ENCODE data around the gene FLAD1. TPM values are rescaled to one million over a fixed set of nuclear protein-coding genes. Genes with fewer than 3 reads are reported as not detected.

Gene FLAD1
- total RNA-seq, 3 donors from 2014 or later (not counting 1 experiment from before 2014, with no cell fraction given): 32.1 to 47.6 (median 38.7) TPM

DNA sequence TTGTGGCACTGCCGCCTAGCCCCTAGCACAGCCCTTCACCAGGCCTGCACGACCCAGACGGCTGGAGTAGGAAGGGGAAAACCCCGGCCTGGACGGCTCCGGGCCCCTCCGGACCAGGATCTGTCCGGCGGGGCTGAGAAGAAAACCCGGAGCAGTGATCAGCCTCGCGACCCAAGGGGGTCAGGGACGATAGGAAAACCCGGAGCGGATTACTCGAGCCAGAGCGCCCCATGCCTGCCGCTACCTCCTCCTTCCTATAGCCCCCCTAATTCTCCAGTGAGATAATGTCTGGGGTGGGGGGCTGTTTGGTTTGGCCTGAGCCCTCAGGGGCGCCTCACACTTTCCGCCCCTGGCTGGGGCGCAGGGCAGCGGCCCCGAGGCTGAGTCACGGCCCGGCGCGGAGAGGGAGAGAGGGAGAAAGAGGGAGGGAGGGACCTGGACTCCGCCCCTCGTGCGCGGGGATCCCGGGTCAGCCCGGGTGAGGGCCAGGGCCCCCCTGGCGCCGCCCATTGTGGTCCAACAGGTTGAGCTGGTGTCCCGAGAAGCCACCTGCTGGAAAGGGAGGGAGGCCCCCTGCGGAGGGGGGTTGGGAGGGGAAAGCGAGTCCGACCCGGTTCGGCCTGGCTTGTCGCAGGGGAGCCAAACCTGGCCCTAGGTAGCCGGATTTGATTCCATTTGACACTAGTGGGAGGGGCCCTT is 17.7 kb downstream of the FLAD1 start:
- no peaks in the 10 kb centered on the region for H3K36me3 ChIP-seq (ENCODE audit: control insufficient read depth, insufficient read depth, low read length)
- TF ChIP-seq, protein P1, sequence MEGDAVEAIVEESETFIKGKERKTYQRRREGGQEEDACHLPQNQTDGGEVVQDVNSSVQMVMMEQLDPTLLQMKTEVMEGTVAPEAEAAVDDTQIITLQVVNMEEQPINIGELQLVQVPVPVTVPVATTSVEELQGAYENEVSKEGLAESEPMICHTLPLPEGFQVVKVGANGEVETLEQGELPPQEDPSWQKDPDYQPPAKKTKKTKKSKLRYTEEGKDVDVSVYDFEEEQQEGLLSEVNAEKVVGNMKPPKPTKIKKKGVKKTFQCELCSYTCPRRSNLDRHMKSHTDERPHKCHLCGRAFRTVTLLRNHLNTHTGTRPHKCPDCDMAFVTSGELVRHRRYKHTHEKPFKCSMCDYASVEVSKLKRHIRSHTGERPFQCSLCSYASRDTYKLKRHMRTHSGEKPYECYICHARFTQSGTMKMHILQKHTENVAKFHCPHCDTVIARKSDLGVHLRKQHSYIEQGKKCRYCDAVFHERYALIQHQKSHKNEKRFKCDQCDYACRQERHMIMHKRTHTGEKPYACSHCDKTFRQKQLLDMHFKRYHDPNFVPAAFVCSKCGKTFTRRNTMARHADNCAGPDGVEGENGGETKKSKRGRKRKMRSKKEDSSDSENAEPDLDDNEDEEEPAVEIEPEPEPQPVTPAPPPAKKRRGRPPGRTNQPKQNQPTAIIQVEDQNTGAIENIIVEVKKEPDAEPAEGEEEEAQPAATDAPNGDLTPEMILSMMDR (IDR thresholded peaks at IDR 0.05): no peak
- peak overlapping the region; percentile 94 for H3K27ac ChIP-seq (ENCODE audit: low read length)
- Mint-ChIP-seq H3K27me3 (ENCODE audit: low read depth in 2 of 2) (no peaks in the 10 kb centered on the region), H3K4me3 (peak overlapping the region; percentile 95), H3K27ac (peak overlapping the region; percentile 82 to 92), H3K9me3 (no peaks in the 10 kb centered on the region), H3K4me1 (peaks cover 20 to 56% of the 10 kb centered on the region in 2 donors), H3K36me3 (no peaks in the 10 kb centered on the region)
- peaks cover 68% of the 10 kb centered on the region for H3K4me1 ChIP-seq (ENCODE audit: control insufficient read depth, insufficient read depth, low read length)
- H3K4me3 ChIP-seq (ENCODE audit: low read length): peak overlapping the region; percentile 75
- WGBS (ENCODE audit: insufficient coverage): under 1% methylated on average over 42 of the region's 43 CpGs
- H3K27me3 ChIP-seq (ENCODE audit: control insufficient read depth, insufficient read depth, low read length): no peaks in the 10 kb centered on the region
- intact Hi-C loops (cut with micrococcal nuclease): loop anchor here (1.0 to 5.0 kb wide), 3 partner anchors 18 to 444 kb away; partner anchors contain the start of genes EFNA4, FLAD1 and UBE2Q1
- H3K9me3 ChIP-seq (ENCODE audit: control insufficient read depth, insufficient read depth, low read length): no peaks in the 10 kb centered on the region
- ATAC-seq: peak; percentile 39 to 61 (median 52)
- peak; percentile 81 to 84 for DNase-seq

DNA sequence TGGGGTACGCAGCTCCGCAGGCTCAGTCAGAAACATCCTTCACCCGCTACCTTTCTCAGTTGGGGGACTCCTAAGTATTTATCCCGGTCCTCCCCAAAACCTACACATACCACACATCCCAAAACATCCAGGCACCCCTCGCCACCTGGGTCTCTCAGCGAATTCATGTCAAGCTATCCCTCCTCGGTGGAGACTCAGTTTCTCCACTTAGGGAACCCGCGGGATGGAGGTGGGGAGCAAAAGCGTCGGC is 18.2 kb downstream of the FLAD1 start:
- Mint-ChIP-seq H3K4me1 (peaks cover 25 to 61% of the 10 kb centered on the region in 2 donors), H3K27me3 (ENCODE audit: low read depth in 2 of 2) (no peaks in the 10 kb centered on the region), H3K9me3 (no peaks in the 10 kb centered on the region), H3K36me3 (no peaks in the 10 kb centered on the region), H3K27ac (peak overlapping the region; percentile 82 to 92), H3K4me3 (peak overlapping the region; percentile 95)
- Histone ChIP-seq H3K27me3 (ENCODE audit: control insufficient read depth, insufficient read depth, low read length) (no peaks in the 10 kb centered on the region), H3K27ac (ENCODE audit: low read length) (peak overlapping the region; percentile 94), H3K4me1 (ENCODE audit: control insufficient read depth, insufficient read depth, low read length) (peaks cover 73% of the 10 kb centered on the region), H3K36me3 (ENCODE audit: control insufficient read depth, insufficient read depth, low read length) (no peaks in the 10 kb centered on the region), H3K9me3 (ENCODE audit: control insufficient read depth, insufficient read depth, low read length) (no peaks in the 10 kb centered on the region), H3K4me3 (ENCODE audit: low read length) (peak overlapping the region; percentile 75)
- TF ChIP-seq, protein P1 (IDR thresholded peaks at IDR 0.05): no peak
- intact Hi-C loops (cut with micrococcal nuclease): loop anchor here (1.0 to 5.0 kb wide), 3 partner anchors 18 to 444 kb away; partner anchors contain the start of genes EFNA4, FLAD1 and UBE2Q1
- DNase-seq (no peak), ATAC-seq (no peak)
- WGBS (ENCODE audit: insufficient coverage): 0% methylated on average over 11 of the region's 11 CpGs

DNA sequence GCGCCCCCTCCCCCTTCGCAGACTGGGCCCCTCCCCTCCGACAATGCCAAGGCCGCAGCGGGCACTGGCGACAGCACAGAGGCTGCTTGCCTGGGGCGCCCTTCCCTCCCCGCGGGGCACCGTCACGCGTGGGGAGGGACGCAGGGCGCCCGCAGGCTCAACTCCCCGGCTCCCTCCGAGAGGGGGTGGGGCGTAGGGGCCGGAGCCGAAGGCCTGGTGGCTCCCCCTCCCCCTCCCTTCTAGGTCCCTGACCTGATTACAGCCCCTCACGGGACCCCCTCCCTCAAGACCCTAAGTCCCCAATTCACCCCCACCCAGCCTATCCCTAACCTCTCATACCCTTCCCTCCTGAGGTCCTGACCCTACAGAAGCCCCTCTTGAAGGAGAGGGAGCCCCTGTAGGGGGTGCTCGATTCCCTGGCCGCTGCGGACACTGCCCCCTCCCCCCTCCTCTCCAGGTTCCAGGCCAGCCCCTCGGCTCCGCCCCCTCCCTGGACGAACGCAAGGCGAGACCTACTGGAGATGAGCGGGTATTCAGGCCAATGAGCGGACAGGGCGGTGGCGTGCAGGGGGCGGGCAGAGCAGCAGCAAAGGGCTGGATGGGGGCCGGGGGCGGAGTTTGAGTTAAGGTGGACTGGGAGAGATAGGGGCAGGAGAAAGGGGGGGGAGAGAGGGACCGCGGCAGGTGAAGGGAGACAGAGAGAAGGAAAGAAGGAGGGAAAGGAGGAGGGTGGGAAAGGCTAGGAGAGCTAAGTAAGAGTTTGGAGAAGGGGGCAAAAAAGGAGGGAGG is 18.7 kb downstream of the FLAD1 start:
- Mint-ChIP-seq H3K27me3 (ENCODE audit: low read depth in 2 of 2) (no peaks in the 10 kb centered on the region), H3K36me3 (no peaks in the 10 kb centered on the region), H3K4me3 (peak overlapping the region; percentile 95), H3K9me3 (no peaks in the 10 kb centered on the region), H3K27ac (peak overlapping the region; percentile 82 to 92), H3K4me1 (peaks cover 30 to 66% of the 10 kb centered on the region in 2 donors)
- peak overlapping the region; percentile 75 for H3K4me3 ChIP-seq (ENCODE audit: low read length)
- TF ChIP-seq, protein P1 (IDR thresholded peaks at IDR 0.05): no peak
- intact Hi-C loops (cut with micrococcal nuclease): loop anchor here (1.0 to 5.0 kb wide), 5 partner anchors 19 to 445 kb away; partner anchors contain the start of genes CKS1B, EFNA4, FLAD1 and UBE2Q1
- DNase-seq (peak; percentile 97 to 98), ATAC-seq (peak; percentile 80 to 93 (median 89))
- WGBS (ENCODE audit: insufficient coverage): 0% methylated on average over 38 of the region's 38 CpGs
- H3K36me3 ChIP-seq (ENCODE audit: control insufficient read depth, insufficient read depth, low read length): no peaks in the 10 kb centered on the region
- peak overlapping the region; percentile 94 for H3K27ac ChIP-seq (ENCODE audit: low read length)
- H3K9me3 ChIP-seq (ENCODE audit: control insufficient read depth, insufficient read depth, low read length): no peaks in the 10 kb centered on the region
- no peaks in the 10 kb centered on the region for H3K27me3 ChIP-seq (ENCODE audit: control insufficient read depth, insufficient read depth, low read length)
- peaks cover 78% of the 10 kb centered on the region for H3K4me1 ChIP-seq (ENCODE audit: control insufficient read depth, insufficient read depth, low read length)
